Activated T-helper 2 cell treated with anti-CD3 and anti-CD28 coated beads, Interferon-gamma antibody, Interleukin-2, Interleukin-4, amounts not matched to agents 10 μg/mL and 5 μg/mL and 100 μg/mL, durations not matched to agents 14 hours and 24 hours and 36 hours (primary cell): ENCODE measurements around the gene PTPN7. TPM values are rescaled to one million over a fixed set of nuclear protein-coding genes. Genes with fewer than 3 reads are reported as not detected.
"Not testable (repeated sequence)": the region's sequence is repeated elsewhere in the genome, so short reads cannot be mapped to it uniquely, and the experiment has no call there.

Experiments
- DNase-seq: peaks from one replicate; pipeline ENCODE4 v3.0.0; 2021; ENCODE audit warnings: low spot score
- H3K27ac Mint-ChIP-seq: one replicate; pipeline ENCODE4 v1.8.0; 2021; ENCODE audit warnings: mixed read lengths
- H3K27me3 Mint-ChIP-seq: one replicate; pipeline ENCODE4 v1.8.0; 2021; ENCODE audit warnings: low read depth, mixed read lengths
- H3K36me3 Mint-ChIP-seq: one replicate; pipeline ENCODE4 v1.8.0; 2021; ENCODE audit warnings: low read depth, mixed read lengths
- H3K4me1 Mint-ChIP-seq: one replicate; pipeline ENCODE4 v1.8.0; 2021; ENCODE audit warnings: low read depth, mixed read lengths
- H3K4me3 Mint-ChIP-seq: one replicate; pipeline ENCODE4 v1.8.0; 2021; ENCODE audit warnings: low read depth, mild to moderate bottlenecking, moderate library complexity, mixed read lengths
- H3K9me3 Mint-ChIP-seq: one replicate; pipeline ENCODE4 v1.8.0; 2021; ENCODE audit warnings: mixed read lengths
- intact Hi-C: fragments of 100-400 bp; cut with micrococcal nuclease; formaldehyde crosslinking; loops from one replicate; pipeline ENCODE4 v1.15.1; 2023
- total RNA-seq: library from RNA; stranded (reverse); gene quantifications from 2 replicates; pipeline ENCODE4 v1.2.3, GENCODE V29; 2022

Gene PTPN7
- total RNA-seq, 1 donor from 2014 or later = 388 TPM

- H3K36me3 Mint-ChIP-seq = no peaks in the 10 kb centered on the region
- no peaks in the 10 kb centered on the region for H3K27me3 Mint-ChIP-seq
- no peak overlapping the region for H3K27ac Mint-ChIP-seq
- no peak overlapping the region for H3K4me3 Mint-ChIP-seq
- intact Hi-C loops = no loop called here
- no peaks in the 10 kb centered on the region for H3K9me3 Mint-ChIP-seq
- H3K4me1 Mint-ChIP-seq = no peaks in the 10 kb centered on the region
- DNase-seq = no peak
Measured at GRCh38 chr1:202124142-202124541, 36.3 kb downstream of the PTPN7 start.

DNA sequence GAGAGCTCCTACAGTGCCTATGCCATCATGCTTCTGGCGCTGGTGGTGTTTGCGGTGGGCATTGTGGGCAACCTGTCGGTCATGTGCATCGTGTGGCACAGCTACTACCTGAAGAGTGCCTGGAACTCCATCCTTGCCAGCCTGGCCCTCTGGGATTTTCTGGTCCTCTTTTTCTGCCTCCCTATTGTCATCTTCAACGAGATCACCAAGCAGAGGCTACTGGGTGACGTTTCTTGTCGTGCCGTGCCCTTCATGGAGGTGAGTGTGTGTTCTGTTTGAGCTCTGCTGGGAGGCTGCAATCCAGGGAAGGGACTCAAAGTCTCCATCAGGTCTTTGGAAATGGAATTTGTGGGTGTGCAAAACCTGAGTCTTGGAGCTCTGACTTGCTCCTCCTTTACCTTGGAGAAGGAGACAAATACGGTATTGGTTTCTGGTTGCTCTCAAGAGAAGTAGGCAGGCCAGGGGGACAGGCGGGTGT is 37.0 kb downstream of the PTPN7 start:
- H3K27ac Mint-ChIP-seq = no peak overlapping the region
- intact Hi-C loops = no loop called here
- no peaks in the 10 kb centered on the region for H3K4me1 Mint-ChIP-seq
- H3K9me3 Mint-ChIP-seq = no peaks in the 10 kb centered on the region
- no peaks in the 10 kb centered on the region for H3K36me3 Mint-ChIP-seq
- no peaks in the 10 kb centered on the region for H3K27me3 Mint-ChIP-seq
- no peak for DNase-seq
- H3K4me3 Mint-ChIP-seq = no peak overlapping the region

DNA sequence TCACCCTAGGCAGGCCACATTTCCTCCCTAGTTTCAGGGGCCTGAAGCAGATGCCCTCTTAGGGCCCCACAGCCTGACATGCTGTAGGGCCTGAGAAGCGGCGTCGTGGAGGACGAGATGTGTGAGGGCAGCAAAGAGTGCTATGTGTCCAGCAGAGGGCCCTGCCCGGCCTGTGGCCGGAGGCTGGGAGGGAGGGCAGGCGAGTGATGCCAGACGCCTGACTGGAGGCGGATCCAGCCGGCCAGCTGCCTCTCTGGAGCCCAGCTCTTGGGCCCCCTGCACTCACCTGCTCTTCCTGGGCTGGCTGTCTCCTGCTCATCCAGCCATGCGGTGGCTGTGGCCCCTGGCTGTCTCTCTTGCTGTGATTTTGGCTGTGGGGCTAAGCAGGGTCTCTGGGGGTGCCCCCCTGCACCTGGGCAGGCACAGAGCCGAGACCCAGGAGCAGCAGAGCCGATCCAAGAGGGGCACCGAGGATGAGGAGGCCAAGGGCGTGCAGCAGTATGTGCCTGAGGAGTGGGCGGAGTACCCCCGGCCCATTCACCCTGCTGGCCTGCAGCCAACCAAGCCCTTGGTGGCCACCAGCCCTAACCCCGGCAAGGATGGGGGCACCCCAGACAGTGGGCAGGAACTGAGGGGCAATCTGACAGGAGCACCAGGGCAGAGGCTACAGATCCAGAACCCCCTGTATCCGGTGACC is 37.6 kb downstream of the PTPN7 start, which contains the start of gene GPR37L1:
Gene GPR37L1 (plus strand): TSS at position 279 of the 697 bp plus-strand sequence. CDS start 47 bp downstream, at position 326.
- intact Hi-C loops = no loop called here
- Mint-ChIP-seq H3K27ac (no peak within 1 kb of the TSS), H3K27me3 (no peaks in the 10 kb centered on the region), H3K4me1 (no peaks in the 10 kb centered on the region), H3K36me3 (no peaks in the 10 kb centered on the region), H3K9me3 (no peaks in the 10 kb centered on the region), H3K4me3 (no peak within 1 kb of the TSS)
- DNase-seq = no peak

GRCh38 chr1:202121006-202121405 is 39.4 kb downstream of the PTPN7 start:
- no peak overlapping the region for H3K4me3 Mint-ChIP-seq
- H3K9me3 Mint-ChIP-seq = no peaks in the 10 kb centered on the region
- intact Hi-C loops = no loop called here
- H3K4me1 Mint-ChIP-seq = no peaks in the 10 kb centered on the region
- H3K27ac Mint-ChIP-seq = no peak overlapping the region
- DNase-seq = no peak
- no peaks in the 10 kb centered on the region for H3K27me3 Mint-ChIP-seq
- no peaks in the 10 kb centered on the region for H3K36me3 Mint-ChIP-seq

DNA sequence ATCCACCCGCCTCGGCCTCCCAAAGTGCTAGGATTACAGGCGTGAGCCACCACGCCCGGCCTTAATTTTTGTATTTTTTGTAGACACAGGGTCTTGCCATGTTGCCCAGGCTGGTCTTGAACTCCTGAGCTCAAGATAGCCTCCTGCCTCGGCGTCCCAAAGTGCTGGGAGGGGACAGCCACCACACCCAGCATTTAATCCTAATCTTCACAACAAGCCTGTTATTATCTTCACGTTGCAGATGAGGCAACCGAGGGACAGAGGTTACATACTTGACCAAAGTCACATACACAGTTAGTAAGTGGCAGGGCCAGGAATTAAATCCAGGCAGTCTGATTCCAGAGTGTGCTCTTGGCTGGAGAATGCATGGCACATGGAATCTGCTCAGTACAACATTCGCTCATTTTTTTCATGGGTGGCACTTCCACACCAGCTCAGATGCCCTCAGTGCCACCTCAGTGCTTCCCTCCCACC is 42.5 kb downstream of the PTPN7 start:
- DNase-seq = no peak
- H3K4me3 Mint-ChIP-seq = no peak overlapping the region
- intact Hi-C loops = loop anchor here (5.0 kb wide), 1 partner anchor 111 kb away; no protein-coding TSS in a partner anchor
- no peak overlapping the region for H3K27ac Mint-ChIP-seq
- H3K4me1 Mint-ChIP-seq = no peaks in the 10 kb centered on the region
- no peaks in the 10 kb centered on the region for H3K27me3 Mint-ChIP-seq
- H3K36me3 Mint-ChIP-seq = no peaks in the 10 kb centered on the region
- H3K9me3 Mint-ChIP-seq = no peaks in the 10 kb centered on the region

GRCh38 chr1:202116287-202116686 is 44.1 kb downstream of the PTPN7 start:
- no peaks in the 10 kb centered on the region for H3K4me1 Mint-ChIP-seq
- H3K36me3 Mint-ChIP-seq = no peaks in the 10 kb centered on the region
- H3K27me3 Mint-ChIP-seq = no peaks in the 10 kb centered on the region
- H3K9me3 Mint-ChIP-seq = no peaks in the 10 kb centered on the region
- H3K27ac Mint-ChIP-seq = no peak overlapping the region
- no peak for DNase-seq
- intact Hi-C loops = loop anchor here (5.0 kb wide), 1 partner anchor 109 kb away; no protein-coding TSS in a partner anchor
- no peak overlapping the region for H3K4me3 Mint-ChIP-seq

DNA sequence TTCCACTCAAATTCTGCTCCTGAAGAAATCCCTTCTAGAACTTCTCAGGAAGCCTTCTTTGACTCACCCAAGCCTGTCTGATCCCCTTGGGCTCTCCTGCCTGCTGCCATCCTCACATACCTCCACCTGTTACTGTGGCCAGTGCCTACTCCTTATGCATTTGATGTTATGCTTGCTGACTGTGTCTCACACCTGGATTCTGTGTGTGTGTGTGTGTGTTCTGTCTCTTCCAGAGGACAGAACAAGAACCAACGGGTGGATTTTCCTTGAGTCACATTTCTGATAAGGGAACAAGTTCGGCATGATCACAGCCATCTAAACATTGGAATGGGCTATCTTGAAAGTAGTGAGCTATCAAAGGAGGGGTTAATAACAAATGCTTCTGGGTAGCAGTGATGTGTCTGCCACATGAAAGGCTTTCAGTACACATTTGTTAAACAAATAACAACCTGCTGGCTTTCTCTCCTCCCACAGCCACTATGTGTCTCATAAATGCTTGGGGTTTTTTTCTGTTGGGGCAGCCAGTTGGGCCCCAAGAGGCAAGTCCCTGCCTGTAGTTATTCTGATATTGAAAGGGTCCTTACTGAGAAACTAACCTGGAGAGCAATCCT is 46.6 kb downstream of the PTPN7 start:
- no peaks in the 10 kb centered on the region for H3K4me1 Mint-ChIP-seq

DNA sequence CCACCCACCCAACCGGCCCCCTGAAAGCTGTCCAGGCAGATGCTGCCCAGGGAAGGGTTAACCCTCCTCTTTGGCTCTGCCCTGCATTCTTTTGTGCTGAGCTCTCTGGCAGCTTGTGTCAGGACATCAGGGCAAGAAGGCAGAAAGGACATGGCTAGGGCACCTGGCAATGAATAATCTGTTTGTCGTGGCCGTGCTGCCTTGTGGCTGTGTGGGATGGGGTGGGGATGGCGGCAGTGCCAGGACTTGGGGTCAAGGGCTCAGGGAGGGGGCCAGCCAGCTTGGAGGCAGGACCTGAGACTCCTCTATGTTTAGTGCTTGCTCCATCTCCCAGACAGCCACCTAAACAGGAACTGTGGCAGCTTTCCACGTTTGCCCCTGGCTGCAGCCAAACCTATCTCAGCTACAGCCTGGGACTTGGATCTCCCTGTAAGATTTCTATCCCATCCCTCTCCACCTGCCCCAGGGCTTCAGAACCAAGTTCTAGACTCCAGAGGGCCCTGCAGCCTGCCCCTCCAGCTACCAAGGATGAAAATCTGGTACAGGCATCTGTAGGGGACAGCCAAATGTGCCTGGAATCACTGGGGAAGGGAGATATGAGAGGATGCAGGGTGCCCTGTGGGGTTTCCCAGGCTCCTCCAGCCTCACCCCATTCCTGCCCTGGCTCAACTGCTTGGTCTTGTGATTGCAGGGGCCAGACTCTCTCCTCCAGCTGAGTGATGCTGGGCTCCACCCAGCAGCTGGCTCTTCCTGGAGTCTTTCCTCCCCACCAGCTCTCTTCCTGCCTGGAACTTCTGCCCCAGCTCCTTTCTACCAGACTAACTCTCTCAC is 47.3 kb downstream of the PTPN7 start:
- DNase-seq = no peak
- Mint-ChIP-seq H3K4me3 (no peak overlapping the region), H3K27ac (no peak overlapping the region), H3K4me1 (no peaks in the 10 kb centered on the region), H3K27me3 (no peaks in the 10 kb centered on the region), H3K36me3 (no peaks in the 10 kb centered on the region), H3K9me3 (no peaks in the 10 kb centered on the region)
- intact Hi-C loops = no loop called here

More for the DNA sequence above, 46.6 kb downstream of the PTPN7 start:
- no peak overlapping the region for H3K4me3 Mint-ChIP-seq
- H3K9me3 Mint-ChIP-seq = no peaks in the 10 kb centered on the region
- no peak for DNase-seq
- intact Hi-C loops = no loop called here
- no peaks in the 10 kb centered on the region for H3K36me3 Mint-ChIP-seq
- H3K27me3 Mint-ChIP-seq = no peaks in the 10 kb centered on the region
- no peak overlapping the region for H3K27ac Mint-ChIP-seq

GRCh38 chr1:202111589-202111988 is 48.8 kb downstream of the PTPN7 start:
- H3K4me3 Mint-ChIP-seq, intact Hi-C loops, H3K4me1 Mint-ChIP-seq, H3K27ac Mint-ChIP-seq, H3K9me3 Mint-ChIP-seq, H3K36me3 Mint-ChIP-seq, H3K27me3 Mint-ChIP-seq, DNase-seq: not testable (repeated sequence)

- H3K4me1 Mint-ChIP-seq = no peaks in the 10 kb centered on the region
- intact Hi-C loops = no loop called here
Measured at GRCh38 chr1:202110977-202111376, 49.4 kb downstream of the PTPN7 start.

DNA sequence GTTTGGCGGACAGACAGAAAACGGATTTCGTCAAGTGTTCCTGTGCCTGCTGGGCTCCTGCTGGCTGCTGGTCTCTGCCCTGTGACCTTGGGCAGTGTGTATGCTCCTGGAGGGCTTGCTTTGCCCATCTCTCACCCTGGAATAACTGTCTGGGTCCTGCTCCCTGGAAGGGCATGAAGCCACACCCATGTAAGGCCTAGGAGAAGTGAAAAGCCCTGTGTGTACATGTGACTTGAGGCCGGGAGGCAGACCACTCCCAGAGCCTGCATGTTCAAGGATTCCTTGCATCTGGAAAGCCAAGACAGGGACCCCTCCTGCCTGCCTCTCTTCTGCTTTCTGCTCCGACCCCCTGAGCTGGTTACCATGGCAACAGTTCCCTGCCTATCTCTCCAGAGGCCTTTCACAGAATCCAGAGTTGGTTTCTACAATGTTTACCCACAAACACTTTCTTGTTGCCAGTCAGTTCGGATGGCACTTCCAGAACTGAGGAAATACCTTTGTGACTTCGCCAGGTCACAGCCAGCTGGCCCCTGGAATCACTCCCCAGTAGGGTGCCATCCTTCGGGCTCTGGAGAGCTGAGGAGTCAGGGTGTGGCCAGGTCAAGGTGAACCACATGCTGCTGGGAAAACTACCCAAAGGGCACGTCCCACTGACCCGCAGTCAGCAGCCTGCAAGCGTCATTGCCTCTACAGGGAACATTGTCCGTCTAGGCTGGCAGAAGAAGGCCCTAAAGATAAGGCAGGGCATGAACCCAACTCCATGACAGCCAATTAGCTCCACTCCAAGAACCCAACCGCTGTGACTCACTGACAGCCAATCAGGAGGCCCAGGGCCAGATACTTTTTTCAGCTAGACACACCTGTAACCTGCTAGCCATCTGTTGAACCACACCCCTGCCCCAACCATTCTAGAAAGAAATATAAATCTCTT is 52.3 kb downstream of the PTPN7 start:
- no peak overlapping the region for H3K27ac Mint-ChIP-seq
- intact Hi-C loops = no loop called here
- H3K27me3 Mint-ChIP-seq = no peaks in the 10 kb centered on the region
- no peaks in the 10 kb centered on the region for H3K36me3 Mint-ChIP-seq
- H3K4me3 Mint-ChIP-seq = no peak overlapping the region
- DNase-seq = no peak
- no peaks in the 10 kb centered on the region for H3K4me1 Mint-ChIP-seq
- H3K9me3 Mint-ChIP-seq = no peaks in the 10 kb centered on the region

More at GRCh38 chr1:202110977-202111376, 49.4 kb downstream of the PTPN7 start:
- H3K4me3 Mint-ChIP-seq = no peak overlapping the region
- no peak overlapping the region for H3K27ac Mint-ChIP-seq
- no peaks in the 10 kb centered on the region for H3K27me3 Mint-ChIP-seq
- H3K36me3 Mint-ChIP-seq = no peaks in the 10 kb centered on the region
- DNase-seq = no peak
- no peaks in the 10 kb centered on the region for H3K9me3 Mint-ChIP-seq

- no peaks in the 10 kb centered on the region for H3K27me3 Mint-ChIP-seq
- no peak for DNase-seq
- no peak overlapping the region for H3K27ac Mint-ChIP-seq
- H3K36me3 Mint-ChIP-seq = no peaks in the 10 kb centered on the region
- intact Hi-C loops = no loop called here
- no peaks in the 10 kb centered on the region for H3K4me1 Mint-ChIP-seq
- no peaks in the 10 kb centered on the region for H3K9me3 Mint-ChIP-seq
- H3K4me3 Mint-ChIP-seq = no peak overlapping the region
Measured at GRCh38 chr1:202107321-202107761, 53.1 kb downstream of the PTPN7 start.
